DND-41 (cell line): ENCODE results near the gene LPIN1.

Source experiments
- ATAC-seq: fragments of 200-7000 bp; cut with Tn5 transposase; 3 replicates; pipeline ENCODE4 v1.9.1; 2021; ENCODE audit warnings: low read depth; ENCODE audit not compliant: insufficient read depth
- DNase-seq: peaks from one replicate; pipeline ENCODE4 v3.0.0-alpha.2; 2020
- H2AFZ ChIP-seq: 2 replicates; pipeline ENCODE4 v1.6.0; 2012; ENCODE audit warnings: low read depth, low read length
- H3K27ac ChIP-seq: 2 replicates; pipeline ENCODE4 v1.5.1; 2012; ENCODE audit warnings: low read length, inconsistent platforms
- H3K27me3 ChIP-seq: fragments of 200-600 bp; sonication (generic); 2 replicates; pipeline ENCODE4 v1.6.0; 2012; ENCODE audit warnings: low read length, mild to moderate bottlenecking, inconsistent platforms; ENCODE audit not compliant: insufficient read depth, poor library complexity
- H3K36me3 ChIP-seq: 2 replicates; pipeline ENCODE4 v1.5.1; 2012; ENCODE audit warnings: low read length, inconsistent platforms; ENCODE audit not compliant: insufficient read depth
- H3K4me1 ChIP-seq: 2 replicates; pipeline ENCODE4 v1.5.1; 2012; ENCODE audit warnings: mild to moderate bottlenecking, low read length; ENCODE audit not compliant: insufficient read depth
- H3K4me2 ChIP-seq: 2 replicates; pipeline ENCODE4 v1.6.0; 2012; ENCODE audit warnings: mild to moderate bottlenecking, moderate library complexity, low read length, inconsistent platforms; ENCODE audit not compliant: insufficient read depth
- H3K4me3 ChIP-seq, 2 experiments: fragments of 200-600 bp in 1 of 2; shearing (Covaris generic) in 1 of 2; 2 replicates each; pipeline ENCODE4 v1.5.1; 2012 to 2016; ENCODE audit warnings: inconsistent platforms in 2 of 2, low read length in 2 of 2, mild to moderate bottlenecking in 2 of 2, low read depth in 1 of 2, moderate library complexity in 1 of 2
- H3K79me2 ChIP-seq: 2 replicates; pipeline ENCODE4 v1.6.0; 2012; ENCODE audit warnings: low read length, inconsistent platforms; ENCODE audit not compliant: insufficient read depth
- H3K9ac ChIP-seq: 2 replicates; pipeline ENCODE4 v1.6.0; 2012; ENCODE audit warnings: low read depth, mild to moderate bottlenecking, inconsistent platforms, low read length, moderate library complexity
- H3K9me3 ChIP-seq: 2 replicates; pipeline ENCODE4 v1.5.1; 2012; ENCODE audit warnings: low read length, moderate library complexity, mild to moderate bottlenecking, inconsistent platforms; ENCODE audit not compliant: insufficient read depth, severe bottlenecking
- H4K20me1 ChIP-seq: 2 replicates; pipeline ENCODE4 v1.6.0; 2012; ENCODE audit warnings: low read length; ENCODE audit not compliant: insufficient read depth
- EZH2 ChIP-seq: IDR thresholded peaks from 3 replicates; pipeline ENCODE4 v1.6.1; 2012; ENCODE audit warnings: borderline replicate concordance, low read depth, mild to moderate bottlenecking, moderate library complexity, low read length, inconsistent platforms; ENCODE audit not compliant: severe bottlenecking
- TF ChIP-seq, protein P1 (sequence below): IDR thresholded peaks from 2 replicates; pipeline ENCODE4 v1.5.1; 2012; ENCODE audit warnings: borderline replicate concordance, low read length, moderate library complexity, mild to moderate bottlenecking; ENCODE audit not compliant: poor library complexity, severe bottlenecking; ENCODE audit errors: extremely low read depth

Gene LPIN1

DNA sequence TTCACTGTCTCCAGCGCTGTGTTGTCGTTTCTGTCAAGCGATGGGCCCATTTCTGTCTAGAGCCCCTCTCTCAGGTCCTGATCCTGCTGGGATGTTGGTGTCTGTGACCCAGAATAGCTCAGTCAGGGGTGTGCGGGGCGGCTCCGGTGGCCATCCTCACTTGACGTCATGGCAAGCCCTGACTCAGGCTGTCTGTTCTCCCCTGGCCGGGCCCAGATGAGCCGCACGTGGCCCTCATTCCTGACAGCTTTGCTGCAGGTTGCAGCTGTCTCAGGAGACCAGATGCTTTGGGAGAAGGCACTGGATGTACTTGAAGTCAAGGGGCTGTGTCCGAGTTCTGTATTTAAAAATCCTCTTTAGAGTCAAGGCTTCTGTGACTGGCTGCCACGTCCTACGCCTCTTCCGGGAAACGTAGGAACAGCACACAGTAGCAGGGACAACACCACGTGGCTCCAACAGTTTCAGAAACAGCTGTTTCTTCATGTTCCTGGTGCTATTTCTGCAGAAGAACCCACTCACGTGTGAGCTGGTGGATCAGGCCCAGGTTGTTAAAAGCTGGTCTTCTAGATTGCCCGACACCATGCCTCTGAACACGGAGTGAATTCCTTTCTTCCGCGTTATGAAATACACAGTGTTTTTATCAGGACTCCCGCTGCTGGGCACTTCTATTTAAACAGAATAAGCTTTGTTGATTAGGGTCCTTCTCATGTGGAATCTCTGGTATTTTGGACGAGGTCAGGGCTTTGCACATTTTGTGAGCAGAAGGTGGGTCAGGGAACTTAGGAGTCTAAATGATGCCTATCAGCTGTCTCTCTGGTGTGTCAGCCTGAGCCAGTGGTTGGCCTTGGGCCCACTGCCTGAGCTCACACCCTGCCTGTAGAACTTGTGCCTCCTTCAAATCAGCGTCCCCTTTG is 48.2 kb upstream of the LPIN1 start:
- peaks cover 17% of the 10 kb centered on the region for H3K4me1 ChIP-seq
- no peak overlapping the region for H3K4me2 ChIP-seq
- no peak overlapping the region for H3K27ac ChIP-seq
- no peaks in the 10 kb centered on the region for H3K79me2 ChIP-seq
- no peaks in the 10 kb centered on the region for H3K27me3 ChIP-seq
- no peak overlapping the region for H2AFZ ChIP-seq
- ATAC-seq (no peak), DNase-seq (no peak)
- H3K9me3 ChIP-seq = no peaks in the 10 kb centered on the region
- no peak overlapping the region for H3K9ac ChIP-seq
- H3K36me3 ChIP-seq = no peaks in the 10 kb centered on the region
- TF ChIP-seq, protein P1, sequence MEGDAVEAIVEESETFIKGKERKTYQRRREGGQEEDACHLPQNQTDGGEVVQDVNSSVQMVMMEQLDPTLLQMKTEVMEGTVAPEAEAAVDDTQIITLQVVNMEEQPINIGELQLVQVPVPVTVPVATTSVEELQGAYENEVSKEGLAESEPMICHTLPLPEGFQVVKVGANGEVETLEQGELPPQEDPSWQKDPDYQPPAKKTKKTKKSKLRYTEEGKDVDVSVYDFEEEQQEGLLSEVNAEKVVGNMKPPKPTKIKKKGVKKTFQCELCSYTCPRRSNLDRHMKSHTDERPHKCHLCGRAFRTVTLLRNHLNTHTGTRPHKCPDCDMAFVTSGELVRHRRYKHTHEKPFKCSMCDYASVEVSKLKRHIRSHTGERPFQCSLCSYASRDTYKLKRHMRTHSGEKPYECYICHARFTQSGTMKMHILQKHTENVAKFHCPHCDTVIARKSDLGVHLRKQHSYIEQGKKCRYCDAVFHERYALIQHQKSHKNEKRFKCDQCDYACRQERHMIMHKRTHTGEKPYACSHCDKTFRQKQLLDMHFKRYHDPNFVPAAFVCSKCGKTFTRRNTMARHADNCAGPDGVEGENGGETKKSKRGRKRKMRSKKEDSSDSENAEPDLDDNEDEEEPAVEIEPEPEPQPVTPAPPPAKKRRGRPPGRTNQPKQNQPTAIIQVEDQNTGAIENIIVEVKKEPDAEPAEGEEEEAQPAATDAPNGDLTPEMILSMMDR = no peak
- no peak for TF ChIP-seq EZH2
- H4K20me1 ChIP-seq = no peaks in the 10 kb centered on the region
- no peak overlapping the region for H3K4me3 ChIP-seq

DNA sequence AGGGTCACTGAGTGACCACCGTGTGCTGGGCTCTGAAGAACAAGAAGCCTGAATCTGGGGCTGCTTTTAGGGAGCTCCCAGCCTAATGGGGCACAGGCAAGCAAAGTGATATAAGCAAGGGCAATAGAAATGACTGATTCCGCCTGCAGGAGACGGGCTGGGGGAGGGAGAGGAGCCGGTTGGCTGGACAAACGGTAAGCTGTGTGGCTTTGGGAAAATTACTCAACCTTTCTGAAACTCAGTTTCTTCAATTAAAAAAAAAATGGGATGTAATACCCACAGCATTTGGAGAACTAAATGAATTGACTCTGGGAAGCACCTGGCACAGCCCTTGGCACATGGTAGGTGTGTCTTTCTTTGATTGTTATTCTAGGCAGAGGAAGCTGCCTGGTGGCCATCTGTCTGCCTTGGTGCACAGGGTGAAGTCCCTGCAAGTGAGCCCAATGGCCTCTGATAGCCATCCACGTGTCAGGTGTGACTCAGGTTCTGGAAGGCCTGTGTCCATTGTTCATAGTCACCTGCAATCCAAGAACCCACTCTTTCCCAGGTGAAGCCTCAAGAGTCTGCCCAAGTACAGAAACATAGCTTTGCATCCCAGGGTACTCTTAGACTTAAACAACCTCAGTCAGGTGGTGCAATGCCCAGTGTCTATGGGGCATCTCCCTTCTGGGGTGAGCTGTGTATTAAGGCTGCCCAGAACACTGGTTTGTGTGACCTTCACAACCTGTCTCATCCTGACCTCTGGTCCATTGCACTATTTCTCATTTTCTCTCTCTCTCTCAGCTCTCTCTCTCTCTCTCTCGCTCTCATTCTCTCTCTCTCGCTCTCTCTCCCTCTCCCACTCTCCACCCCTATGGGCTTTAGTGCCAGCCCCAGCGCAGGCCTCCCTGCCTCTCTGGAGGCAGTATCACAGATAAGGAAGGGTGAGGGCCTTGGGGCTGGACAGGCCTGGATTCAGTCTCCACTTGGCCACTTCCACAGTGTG is 46.5 kb upstream of the LPIN1 start:
- no peak overlapping the region for H3K9ac ChIP-seq
- no peak overlapping the region for H3K4me2 ChIP-seq
- no peak overlapping the region for H2AFZ ChIP-seq
- H3K9me3 ChIP-seq = no peaks in the 10 kb centered on the region
- H3K27me3 ChIP-seq = no peaks in the 10 kb centered on the region
- no peaks in the 10 kb centered on the region for H3K36me3 ChIP-seq
- peaks cover 17% of the 10 kb centered on the region for H3K4me1 ChIP-seq
- no peaks in the 10 kb centered on the region for H4K20me1 ChIP-seq
- ATAC-seq (no peak), DNase-seq (no peak)
- TF ChIP-seq, protein P1 = no peak
- TF ChIP-seq EZH2 = no peak
- H3K4me3 ChIP-seq = no peak overlapping the region
- no peak overlapping the region for H3K27ac ChIP-seq
- no peaks in the 10 kb centered on the region for H3K79me2 ChIP-seq

DNA sequence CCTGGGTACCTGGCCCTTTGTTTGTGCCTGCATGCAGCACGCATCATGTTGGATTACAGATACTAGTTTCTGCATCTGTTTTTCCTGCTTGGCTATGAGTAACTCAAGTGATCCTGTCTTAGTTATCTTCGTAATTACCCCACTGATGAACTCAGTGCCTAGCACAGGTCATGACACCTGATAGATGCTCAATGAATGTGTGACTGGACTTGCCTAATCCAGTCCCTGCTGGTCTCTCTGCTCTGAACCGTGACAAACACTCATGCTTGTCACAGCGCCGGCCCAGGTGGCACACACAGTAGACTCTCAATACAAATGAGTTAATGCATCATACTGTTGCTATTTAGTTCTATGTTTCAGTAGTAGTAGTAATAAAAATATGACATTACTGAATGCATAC is 45.2 kb upstream of the LPIN1 start:
- H3K27ac ChIP-seq = 0 out of 2 replicates have a peak overlapping the region, but pooled peaks have one; percentile 19
- no peak overlapping the region for H3K4me3 ChIP-seq
- ATAC-seq (no peak), DNase-seq (no peak)
- no peaks in the 10 kb centered on the region for H3K79me2 ChIP-seq
- H2AFZ ChIP-seq = no peak overlapping the region
- no peak overlapping the region for H3K4me2 ChIP-seq
- H3K36me3 ChIP-seq = no peaks in the 10 kb centered on the region
- H3K27me3 ChIP-seq = no peaks in the 10 kb centered on the region
- H3K9ac ChIP-seq = no peak overlapping the region
- H3K4me1 ChIP-seq = peaks cover 17% of the 10 kb centered on the region
- H3K9me3 ChIP-seq = peaks cover 2% of the 10 kb centered on the region
- H4K20me1 ChIP-seq = no peaks in the 10 kb centered on the region
- TF ChIP-seq EZH2 = no peak
- TF ChIP-seq, protein P1 = no peak
